Immature natural killer cell (primary cell): Measurements from ENCODE around the gene PDZRN3. TPM values are rescaled to one million over a fixed set of nuclear protein-coding genes. Genes with fewer than 3 reads are reported as not detected.

Experiments
- DNase-seq, 3 donors: peaks; one replicate each; pipeline ENCODE4 v3.0.0; 2022; ENCODE audit warnings: mixed read lengths in 1 of 3
- H3K27ac Mint-ChIP-seq, 6 donors: one replicate each; pipeline ENCODE4 v1.8.0; 2020; ENCODE audit warnings: mixed read lengths in 6 of 6, mild to moderate bottlenecking in 5 of 6, inconsistent platforms in 4 of 6, moderate library complexity in 3 of 6
- H3K27me3 Mint-ChIP-seq, 3 donors: one replicate each; pipeline ENCODE4 v1.8.0; 2020 to 2021; ENCODE audit warnings: low read depth in 3 of 3, mild to moderate bottlenecking in 3 of 3, mixed read lengths in 3 of 3, moderate library complexity in 3 of 3, inconsistent platforms in 1 of 3
- H3K36me3 Mint-ChIP-seq, 3 donors: one replicate each; pipeline ENCODE4 v1.8.0; 2020; ENCODE audit warnings: mixed read lengths in 3 of 3, inconsistent platforms in 2 of 3, mild to moderate bottlenecking in 2 of 3
- H3K4me1 Mint-ChIP-seq, 2 donors: one replicate each; pipeline ENCODE4 v1.8.0; 2020; ENCODE audit warnings: inconsistent platforms in 2 of 2, mild to moderate bottlenecking in 2 of 2, mixed read lengths in 2 of 2, moderate library complexity in 1 of 2
- H3K4me3 Mint-ChIP-seq, 5 donors: one replicate each; pipeline ENCODE4 v1.8.0; 2020; ENCODE audit warnings: mild to moderate bottlenecking in 5 of 5, mixed read lengths in 5 of 5, inconsistent platforms in 3 of 5, moderate library complexity in 3 of 5
- H3K9me3 Mint-ChIP-seq, 6 donors: one replicate each; pipeline ENCODE4 v1.8.0; 2020; ENCODE audit warnings: mild to moderate bottlenecking in 6 of 6, mixed read lengths in 6 of 6, inconsistent platforms in 4 of 6, moderate library complexity in 3 of 6
- polyA plus RNA-seq, 3 donors: library from polyadenylated mRNA; unstranded; fragments of 300-500 nt; fragmentation: Illumina TruSeq; gene quantifications; one replicate each; pipeline ENCODE4 v1.2.3, GENCODE V29; 2021

Gene PDZRN3
- polyA plus RNA-seq, 3 donors from 2014 or later = not detected

DNA sequence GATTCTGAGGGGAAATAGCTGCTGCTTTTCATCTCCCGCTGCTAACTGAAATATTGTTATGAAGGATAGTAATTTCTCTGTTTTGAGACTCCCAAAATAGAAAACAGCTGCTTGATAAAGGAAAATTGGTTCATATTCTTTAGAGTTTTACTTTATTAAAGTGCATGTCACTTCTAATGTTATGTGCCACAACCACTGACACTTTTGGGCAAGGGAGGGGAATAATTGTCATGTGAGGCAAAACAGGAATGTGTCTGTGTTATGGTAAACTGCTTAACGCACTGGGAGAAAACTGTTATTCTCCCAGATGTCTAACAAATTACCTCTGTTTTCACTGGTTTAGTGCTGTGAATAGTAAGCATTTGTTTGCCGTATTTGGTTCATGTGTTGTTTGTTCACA, 201.6 kb downstream of the PDZRN3 start:
- peaks cover 0 to 4% (median under 1%) of the 10 kb centered on the region in 6 donors for H3K9me3 Mint-ChIP-seq
- H3K4me1 Mint-ChIP-seq = no peaks in the 10 kb centered on the region
- H3K36me3 Mint-ChIP-seq = no peaks in the 10 kb centered on the region
- H3K27ac Mint-ChIP-seq = no peak overlapping the region
- H3K27me3 Mint-ChIP-seq = peaks cover 0 to 2% (median 0%) of the 10 kb centered on the region in 3 donors
- no peak overlapping the region for H3K4me3 Mint-ChIP-seq
- no peak for DNase-seq

DNA sequence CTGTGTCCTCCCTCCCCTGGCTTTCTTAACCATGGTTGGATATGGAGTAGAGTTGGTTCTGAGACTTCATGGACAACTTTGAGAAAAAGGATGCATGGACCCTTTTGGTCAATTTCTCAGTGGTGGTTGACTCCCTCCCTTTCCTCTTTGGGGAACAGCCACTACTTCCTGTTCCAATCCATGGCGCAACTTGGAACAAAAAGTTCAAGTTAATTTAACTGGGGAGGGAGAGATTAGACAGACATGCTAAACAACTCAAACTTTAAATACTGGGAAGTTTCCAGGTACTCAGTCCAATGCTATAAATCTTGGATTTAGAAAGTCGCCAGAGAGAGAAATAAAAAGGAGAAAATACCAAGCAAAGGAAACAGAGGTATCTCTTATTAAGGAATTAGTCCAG, 202.2 kb downstream of the PDZRN3 start:
- DNase-seq = no peak

DNA sequence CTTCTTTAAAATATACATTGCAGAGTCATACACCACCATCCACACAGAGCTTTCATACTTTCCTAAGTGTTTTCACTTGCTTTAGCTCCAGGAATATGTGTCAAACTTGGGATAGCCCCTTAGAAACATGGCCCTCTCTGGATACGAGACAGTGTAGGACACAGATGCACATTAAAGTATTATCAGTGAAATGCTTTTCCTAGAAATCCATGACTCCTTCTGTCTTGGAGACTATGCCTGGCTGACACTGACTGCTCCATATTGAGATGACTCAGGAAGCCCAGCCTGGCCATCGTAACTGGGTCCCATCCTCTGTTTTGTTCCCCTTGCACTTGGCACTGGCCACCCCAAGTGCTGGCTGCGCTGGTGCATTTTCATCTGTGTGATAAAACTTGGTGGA, 204.8 kb downstream of the PDZRN3 start:
- Mint-ChIP-seq H3K4me3 (no peak overlapping the region), H3K27me3 (peaks cover 0 to 4% (median 0%) of the 10 kb centered on the region in 3 donors), H3K36me3 (no peaks in the 10 kb centered on the region), H3K9me3 (peaks cover 0 to 8% (median under 1%) of the 10 kb centered on the region in 6 donors), H3K27ac (no peak overlapping the region), H3K4me1 (no peaks in the 10 kb centered on the region)
- no peak for DNase-seq

More for the DNA sequence above, 202.2 kb downstream of the PDZRN3 start:
- no peaks in the 10 kb centered on the region for H3K4me1 Mint-ChIP-seq
- peaks cover 0 to 4% (median under 1%) of the 10 kb centered on the region in 6 donors for H3K9me3 Mint-ChIP-seq
- no peak overlapping the region for H3K4me3 Mint-ChIP-seq
- no peak overlapping the region for H3K27ac Mint-ChIP-seq
- H3K36me3 Mint-ChIP-seq = no peaks in the 10 kb centered on the region
- H3K27me3 Mint-ChIP-seq = peaks cover 0 to 2% (median 0%) of the 10 kb centered on the region in 3 donors

DNA sequence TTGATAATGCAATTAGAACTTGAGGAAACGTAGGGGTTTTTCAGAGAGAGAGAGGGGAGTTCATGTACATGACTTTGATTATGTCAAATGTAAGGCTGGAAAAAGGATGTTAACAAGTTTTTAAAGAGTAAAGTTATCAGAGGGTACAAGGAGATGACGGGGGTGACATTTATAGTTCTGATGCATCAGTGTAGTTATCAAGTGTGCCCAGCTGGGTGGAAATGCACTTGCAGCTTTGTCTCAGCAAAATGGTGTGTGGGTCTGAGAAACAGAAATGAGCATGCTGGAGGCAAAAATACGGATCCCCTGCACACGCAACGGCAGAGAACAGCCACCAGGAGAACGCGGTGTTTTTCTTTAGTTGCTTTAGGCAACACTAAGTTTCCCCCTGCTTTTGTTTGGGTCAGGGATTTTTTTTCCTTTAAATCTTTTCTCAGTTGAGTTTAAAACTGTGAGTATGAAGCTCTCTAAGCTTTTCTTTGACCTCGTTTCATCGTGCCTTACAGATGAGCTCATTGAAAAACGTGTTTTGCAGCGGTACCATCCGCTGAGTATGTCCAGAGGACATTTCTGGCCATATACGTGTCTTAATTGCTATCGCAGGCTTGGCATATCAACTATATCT, 205.4 kb downstream of the PDZRN3 start:
- Mint-ChIP-seq H3K4me3 (no peak overlapping the region), H3K36me3 (no peaks in the 10 kb centered on the region), H3K4me1 (no peaks in the 10 kb centered on the region), H3K27ac (no peak overlapping the region), H3K27me3 (peaks cover 0 to 6% (median 0%) of the 10 kb centered on the region in 3 donors), H3K9me3 (peaks cover 0 to 10% (median under 1%) of the 10 kb centered on the region in 6 donors)
- no peak for DNase-seq

DNA sequence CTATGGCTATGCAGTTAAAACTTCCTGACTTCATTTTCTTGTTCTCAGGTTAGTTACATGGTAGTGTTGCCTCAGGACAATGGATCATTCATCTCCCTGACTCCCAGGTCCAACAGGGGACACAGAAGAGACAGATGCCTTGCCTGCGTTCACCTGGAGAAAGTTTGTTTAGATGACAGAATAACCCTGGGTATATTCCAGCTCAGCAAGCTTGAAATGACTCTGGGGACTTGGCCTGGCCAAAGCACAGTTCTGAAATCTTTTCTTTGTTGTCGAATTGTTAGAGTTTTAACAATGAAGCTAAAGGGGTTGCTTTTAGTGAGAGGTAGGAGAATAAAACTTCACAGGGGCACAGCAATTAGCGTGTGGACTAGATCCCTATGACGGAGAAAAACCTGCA, 206.1 kb downstream of the PDZRN3 start:
- DNase-seq = no peak
- Mint-ChIP-seq H3K4me3 (no peak overlapping the region), H3K27me3 (peaks cover 0 to 6% (median 0%) of the 10 kb centered on the region in 3 donors), H3K36me3 (no peaks in the 10 kb centered on the region), H3K27ac (no peak overlapping the region), H3K9me3 (peaks cover 0 to 10% (median under 1%) of the 10 kb centered on the region in 6 donors), H3K4me1 (no peaks in the 10 kb centered on the region)

DNA sequence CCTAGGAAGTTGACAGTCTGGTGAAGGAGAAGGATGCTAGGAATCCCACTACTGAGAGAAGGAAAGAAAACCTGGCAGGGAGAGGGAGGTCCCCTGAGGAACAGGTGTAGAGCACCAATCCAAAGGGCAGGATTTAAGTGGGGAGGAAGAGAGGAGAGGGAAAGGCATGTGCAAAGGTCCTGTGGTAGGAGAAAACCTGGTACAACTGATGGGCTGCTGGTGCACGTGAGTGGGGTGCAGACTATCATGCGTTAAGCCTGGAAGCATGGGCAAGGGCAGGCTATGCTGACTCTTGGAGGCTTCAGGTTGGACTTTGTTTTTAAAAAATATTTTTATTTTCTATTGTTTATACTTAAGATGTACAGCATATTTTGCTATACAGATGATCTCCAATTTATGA, 209.6 kb downstream of the PDZRN3 start:
- Mint-ChIP-seq H3K27me3 (peaks cover 0 to 6% (median 1%) of the 10 kb centered on the region in 3 donors), H3K27ac (no peak overlapping the region)

DNA sequence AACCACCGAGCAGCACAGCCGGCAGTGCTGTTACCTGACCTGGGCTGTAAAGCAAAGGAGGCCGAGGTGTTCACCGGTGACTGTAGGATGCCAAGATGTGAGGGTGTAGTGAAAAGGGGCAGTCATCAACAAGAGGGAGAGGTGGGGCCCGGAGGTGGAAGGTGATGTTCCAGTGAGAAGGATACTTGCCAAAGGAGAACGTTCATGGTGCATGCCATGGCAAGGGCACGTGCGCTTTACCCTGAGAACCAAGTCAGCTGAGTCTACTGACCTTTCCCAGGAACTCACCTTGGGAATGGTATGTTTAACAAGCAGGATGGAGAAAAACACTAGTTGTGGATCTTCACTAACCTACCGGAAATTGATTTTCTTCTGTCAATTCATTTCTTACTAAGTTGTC, 211.1 kb downstream of the PDZRN3 start:
- no peaks in the 10 kb centered on the region for H3K4me1 Mint-ChIP-seq
- no peaks in the 10 kb centered on the region for H3K36me3 Mint-ChIP-seq
- DNase-seq = no peak

More for the DNA sequence above, 209.6 kb downstream of the PDZRN3 start:
- DNase-seq = no peak
- Mint-ChIP-seq H3K36me3 (no peaks in the 10 kb centered on the region), H3K4me3 (no peak overlapping the region), H3K9me3 (peaks cover 0 to 8% (median under 1%) of the 10 kb centered on the region in 6 donors), H3K4me1 (no peaks in the 10 kb centered on the region)

DNA sequence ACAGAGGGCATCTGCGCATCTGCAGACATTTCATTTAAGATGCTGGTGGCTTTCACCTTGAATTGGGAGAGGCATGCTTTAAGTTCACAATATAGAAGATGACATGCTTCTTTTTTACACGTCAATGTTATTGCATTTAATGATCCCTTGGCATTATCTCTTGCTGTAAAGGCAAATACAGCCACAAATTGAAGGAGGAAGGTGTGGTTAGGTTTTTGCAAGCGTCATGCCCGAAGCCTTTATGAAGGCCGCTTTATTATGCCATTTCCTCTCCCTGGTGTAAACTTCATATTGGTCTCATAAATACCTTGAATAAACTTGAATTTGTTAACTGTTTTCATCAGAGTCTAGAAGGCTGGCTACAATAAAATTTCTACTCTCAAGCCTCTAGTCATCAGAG, 212.7 kb downstream of the PDZRN3 start:
- Mint-ChIP-seq H3K27me3 (peaks cover 0 to 6% (median 1%) of the 10 kb centered on the region in 3 donors), H3K36me3 (no peaks in the 10 kb centered on the region), H3K4me1 (no peaks in the 10 kb centered on the region), H3K9me3 (peaks cover 0 to 8% (median under 1%) of the 10 kb centered on the region in 6 donors), H3K27ac (no peak overlapping the region), H3K4me3 (no peak overlapping the region)
- no peak for DNase-seq

More for the DNA sequence above, 211.1 kb downstream of the PDZRN3 start:
- peaks cover 0 to 8% (median under 1%) of the 10 kb centered on the region in 6 donors for H3K9me3 Mint-ChIP-seq
- H3K27ac Mint-ChIP-seq = no peak overlapping the region
- H3K4me3 Mint-ChIP-seq = no peak overlapping the region
- peaks cover 0 to 6% (median 1%) of the 10 kb centered on the region in 3 donors for H3K27me3 Mint-ChIP-seq

DNA sequence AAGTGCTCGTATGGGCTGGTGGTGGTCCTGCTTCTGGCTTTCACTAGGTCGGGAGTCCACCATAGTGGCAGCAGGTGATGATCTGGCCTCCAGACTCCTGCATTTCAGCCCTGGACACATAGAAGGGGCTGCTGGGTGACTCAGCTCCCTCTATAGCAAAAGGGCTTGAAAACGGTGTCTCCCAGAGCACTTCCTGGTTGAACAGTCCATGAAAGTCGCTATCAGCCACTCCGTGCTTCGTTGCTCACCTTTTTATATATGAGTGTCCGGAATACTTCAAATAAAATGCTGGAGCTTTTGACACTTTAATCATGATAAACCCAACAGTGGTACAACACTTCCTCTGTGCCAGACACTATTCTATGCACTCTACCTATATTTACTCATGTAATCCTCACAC, 213.2 kb downstream of the PDZRN3 start:
- H3K27me3 Mint-ChIP-seq = peaks cover 0 to 6% (median 1%) of the 10 kb centered on the region in 3 donors
- no peaks in the 10 kb centered on the region for H3K4me1 Mint-ChIP-seq
- no peaks in the 10 kb centered on the region for H3K36me3 Mint-ChIP-seq
- H3K27ac Mint-ChIP-seq = no peak overlapping the region
- no peak overlapping the region for H3K4me3 Mint-ChIP-seq
- peaks cover 0 to 8% (median under 1%) of the 10 kb centered on the region in 6 donors for H3K9me3 Mint-ChIP-seq
- DNase-seq = no peak

DNA sequence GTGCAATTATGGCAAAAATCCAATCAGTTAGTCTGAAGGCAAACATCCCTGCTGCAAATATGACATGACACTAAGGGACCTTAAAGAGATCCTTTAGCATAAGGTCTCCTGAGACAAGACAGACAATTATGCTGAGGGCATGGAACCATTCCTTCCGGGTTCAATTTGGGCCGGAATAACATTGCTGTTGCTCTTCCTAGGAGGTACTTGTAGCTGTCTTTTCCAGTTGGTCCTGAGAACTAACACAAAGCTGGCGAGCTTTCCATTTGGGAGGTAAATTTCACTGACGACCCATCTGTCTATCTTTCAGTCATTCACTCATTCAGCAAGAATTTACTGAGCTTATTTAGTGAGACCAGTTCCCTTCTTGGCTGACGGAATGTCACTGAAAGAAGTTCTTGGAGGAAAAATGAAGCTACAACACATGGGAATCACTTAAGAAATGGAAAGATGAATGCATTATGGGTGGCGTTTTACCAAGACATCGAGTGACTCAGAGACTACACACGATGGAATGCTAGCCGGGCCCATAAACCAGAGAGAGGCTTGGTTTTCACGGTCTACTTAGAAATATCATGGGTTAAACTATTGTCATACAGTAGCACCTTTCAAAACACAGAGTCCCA, 215.5 kb downstream of the PDZRN3 start:
- Mint-ChIP-seq H3K27ac (no peak overlapping the region), H3K27me3 (peaks cover 0 to 3% (median 1%) of the 10 kb centered on the region in 3 donors), H3K36me3 (no peaks in the 10 kb centered on the region), H3K9me3 (peaks cover 0 to 5% (median 0%) of the 10 kb centered on the region in 6 donors), H3K4me1 (no peaks in the 10 kb centered on the region), H3K4me3 (no peak overlapping the region)
- no peak for DNase-seq

DNA sequence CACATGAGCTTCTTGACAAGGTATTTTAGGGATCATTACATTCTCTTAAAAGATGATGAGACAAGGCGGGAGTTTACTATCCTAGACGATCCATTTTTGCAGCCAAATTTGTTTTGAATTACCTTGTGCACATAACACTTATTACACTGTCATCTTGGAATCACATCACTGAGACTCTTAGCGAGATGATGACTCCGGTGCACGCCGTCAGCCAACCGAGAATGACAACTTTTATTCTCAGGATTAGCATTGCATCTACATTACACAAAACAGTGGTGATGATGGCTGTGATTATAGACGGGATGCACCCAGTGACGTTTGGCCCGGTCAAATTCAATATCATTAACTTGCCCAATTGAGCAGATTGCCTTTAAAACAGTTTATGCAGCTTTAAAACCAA, 216.1 kb downstream of the PDZRN3 start:
- no peaks in the 10 kb centered on the region for H3K4me1 Mint-ChIP-seq
- no peaks in the 10 kb centered on the region for H3K36me3 Mint-ChIP-seq
- no peak for DNase-seq
- no peak overlapping the region for H3K27ac Mint-ChIP-seq
- peaks cover 0 to 5% (median 0%) of the 10 kb centered on the region in 6 donors for H3K9me3 Mint-ChIP-seq
- H3K27me3 Mint-ChIP-seq = peaks cover 1 to 3% (median 2%) of the 10 kb centered on the region in 3 donors
- H3K4me3 Mint-ChIP-seq = no peak overlapping the region

DNA sequence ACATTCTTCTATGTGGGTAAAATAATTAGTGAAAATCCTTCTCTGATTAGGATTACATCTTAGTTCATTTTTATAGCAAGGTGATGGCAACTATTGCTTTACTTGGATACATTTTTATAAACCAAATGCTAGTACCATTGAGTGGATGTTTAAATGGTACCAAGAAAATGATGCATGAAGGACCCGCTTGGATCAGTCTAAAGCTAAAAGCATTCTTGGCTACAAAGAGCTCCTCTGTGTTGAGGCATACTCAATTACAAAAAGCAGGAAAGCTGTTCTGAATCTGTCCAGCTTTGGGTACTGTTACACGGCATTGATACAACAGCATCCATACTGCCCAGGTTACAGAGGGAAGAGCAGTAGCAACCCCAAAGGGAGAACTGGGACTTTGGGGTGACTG, 217.2 kb downstream of the PDZRN3 start:
- DNase-seq = no peak

DNA sequence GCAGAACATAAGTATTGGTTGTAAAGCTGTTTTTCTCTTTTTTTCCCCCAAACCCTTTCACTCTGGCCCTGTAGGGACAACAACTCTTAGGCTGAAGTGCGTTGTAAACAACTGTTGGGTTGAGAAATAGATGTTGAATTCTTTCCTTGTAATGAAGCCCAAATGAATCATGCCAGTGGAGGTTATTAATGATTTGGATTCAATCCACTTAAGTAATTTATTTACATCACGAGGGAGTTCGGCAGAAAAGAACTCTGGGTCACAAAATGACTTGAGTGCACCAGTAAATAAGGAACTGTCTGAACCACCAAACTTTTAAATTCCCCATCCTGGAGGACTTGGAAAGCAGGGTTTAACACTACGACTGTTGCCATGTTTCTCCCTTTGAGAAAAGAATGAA, 218.9 kb downstream of the PDZRN3 start:
- no peaks in the 10 kb centered on the region for H3K4me1 Mint-ChIP-seq

More for the DNA sequence above, 217.2 kb downstream of the PDZRN3 start:
- Mint-ChIP-seq H3K27ac (no peak overlapping the region), H3K4me3 (no peak overlapping the region), H3K36me3 (no peaks in the 10 kb centered on the region), H3K27me3 (peaks cover 0 to 3% (median 2%) of the 10 kb centered on the region in 3 donors), H3K9me3 (peaks cover 0 to 5% (median 0%) of the 10 kb centered on the region in 6 donors), H3K4me1 (no peaks in the 10 kb centered on the region)

DNA sequence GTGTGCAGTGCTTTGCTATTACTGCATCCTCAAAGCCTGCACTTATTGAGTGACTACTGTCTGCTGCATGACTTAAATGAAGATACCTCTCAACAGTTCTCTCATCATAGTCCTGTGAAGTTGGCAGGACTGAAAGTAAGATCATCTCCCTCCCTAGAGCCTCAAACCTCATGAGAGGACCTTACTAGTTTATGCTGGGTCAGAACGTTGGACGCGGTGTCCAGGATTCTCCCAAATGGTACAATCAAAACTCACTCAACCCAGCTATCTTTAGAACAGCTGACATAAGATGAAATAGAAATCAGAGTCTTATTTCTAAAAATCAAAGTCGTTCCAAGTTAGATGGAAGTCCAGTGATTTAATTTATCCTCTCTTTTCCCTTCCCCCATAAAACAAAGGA, 219.7 kb downstream of the PDZRN3 start:
- Mint-ChIP-seq H3K9me3 (no peaks in the 10 kb centered on the region), H3K36me3 (no peaks in the 10 kb centered on the region)

More for the DNA sequence above, 218.9 kb downstream of the PDZRN3 start:
- no peak overlapping the region for H3K27ac Mint-ChIP-seq
- DNase-seq = no peak
- peaks cover 0 to 4% (median 3%) of the 10 kb centered on the region in 3 donors for H3K27me3 Mint-ChIP-seq
- no peaks in the 10 kb centered on the region for H3K36me3 Mint-ChIP-seq
- H3K4me3 Mint-ChIP-seq = no peak overlapping the region
- no peaks in the 10 kb centered on the region for H3K9me3 Mint-ChIP-seq

More for the DNA sequence above, 219.7 kb downstream of the PDZRN3 start:
- H3K4me3 Mint-ChIP-seq = no peak overlapping the region
- no peak for DNase-seq
- H3K27me3 Mint-ChIP-seq = peaks cover 0 to 4% (median 3%) of the 10 kb centered on the region in 3 donors
- H3K27ac Mint-ChIP-seq = no peak overlapping the region
- no peaks in the 10 kb centered on the region for H3K4me1 Mint-ChIP-seq
